GM18502 (cell line): ENCODE results near the gene SGCA.

Source experiments
- ATAC-seq: cut with Tn5 transposase; IDR thresholded peaks from one replicate; pipeline ENCODE4 v1.9.1; 2021; ENCODE audit warnings: mild to moderate bottlenecking; ENCODE audit not compliant: unreplicated experiment, poor library complexity

SGCA gene

GRCh38 chr17:50180111-50180510 lies 14.3 kb downstream of the SGCA start:
- no peak for ATAC-seq

GRCh38 chr17:50180620-50181019 lies 14.8 kb downstream of the SGCA start:
- no peak for ATAC-seq

GRCh38 chr17:50181144-50181543 lies 15.3 kb downstream of the SGCA start:
- ATAC-seq: no peak

GRCh38 chr17:50181591-50182560 lies 16.1 kb downstream of the SGCA start:
- no peak for ATAC-seq

GRCh38 chr17:50182783-50183420 lies 17.1 kb downstream of the SGCA start:
- no peak for ATAC-seq

- no peak for ATAC-seq
Measured at GRCh38 chr17:50183421-50183994, 17.7 kb downstream of the SGCA start.

GRCh38 chr17:50184064-50184463 lies 18.3 kb downstream of the SGCA start:
- no peak for ATAC-seq

GRCh38 chr17:50184611-50185398 lies 19.0 kb downstream of the SGCA start:
- no peak for ATAC-seq

GRCh38 chr17:50185631-50186471 lies 20.0 kb downstream of the SGCA start:
- ATAC-seq: no peak

- ATAC-seq: no peak
Measured at GRCh38 chr17:50186661-50187393, 21.0 kb downstream of the SGCA start.

- no peak for ATAC-seq
Measured at GRCh38 chr17:50187394-50187725, 21.6 kb downstream of the SGCA start.

GRCh38 chr17:50187751-50188530 lies 22.1 kb downstream of the SGCA start:
- no peak for ATAC-seq

GRCh38 chr17:50188531-50188920 lies 22.7 kb downstream of the SGCA start:
- no peak for ATAC-seq

- ATAC-seq: no peak
Measured at GRCh38 chr17:50188921-50189549, 23.2 kb downstream of the SGCA start.

- ATAC-seq: no peak
Measured at GRCh38 chr17:50189550-50190292, 23.9 kb downstream of the SGCA start.

GRCh38 chr17:50190293-50190602 lies 24.4 kb downstream of the SGCA start:
- no peak for ATAC-seq

GRCh38 chr17:50190603-50191358 lies 25.0 kb downstream of the SGCA start:
- ATAC-seq: no peak
